ENCODE measurements around the gene BAG1.

The BAG1 gene

DNA sequence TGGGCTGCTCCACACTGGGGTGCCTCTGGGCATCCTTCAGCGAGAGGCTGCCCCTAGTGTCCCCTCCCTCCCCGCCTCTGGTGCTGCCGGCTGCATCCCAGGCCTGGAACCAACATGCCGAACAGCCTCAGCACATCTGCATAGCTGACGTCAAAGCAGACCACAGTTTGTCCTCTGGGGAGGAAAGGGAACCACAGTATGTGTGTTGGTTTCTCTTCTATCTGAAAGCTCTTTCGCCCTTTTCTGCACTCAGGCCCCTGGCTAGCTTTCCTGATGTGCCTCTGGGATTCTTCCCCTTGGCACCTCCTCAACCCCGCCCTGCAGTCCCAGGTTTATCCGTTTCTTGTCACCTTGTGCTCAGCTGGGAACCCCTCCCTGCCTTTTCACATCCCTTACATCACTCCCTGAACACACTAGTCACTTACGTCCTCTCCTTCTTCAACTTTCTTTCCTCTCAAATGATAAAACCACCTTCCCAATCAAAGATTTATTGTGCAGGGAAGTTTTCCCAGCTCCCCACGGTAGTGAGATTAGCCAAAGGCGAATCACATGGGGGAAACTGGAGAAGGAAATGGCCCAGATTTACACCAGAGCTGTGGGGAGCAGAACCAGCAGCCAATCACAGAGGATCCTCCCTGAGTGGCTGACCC, 61.8 kb downstream of the BAG1 start:
- H3K4me3 ChIP-seq (ENCODE audit: low read depth, low read length) = no peak overlapping the region
- DNase-seq (ENCODE audit: low read depth) = no peak
- TF ChIP-seq, protein P1, sequence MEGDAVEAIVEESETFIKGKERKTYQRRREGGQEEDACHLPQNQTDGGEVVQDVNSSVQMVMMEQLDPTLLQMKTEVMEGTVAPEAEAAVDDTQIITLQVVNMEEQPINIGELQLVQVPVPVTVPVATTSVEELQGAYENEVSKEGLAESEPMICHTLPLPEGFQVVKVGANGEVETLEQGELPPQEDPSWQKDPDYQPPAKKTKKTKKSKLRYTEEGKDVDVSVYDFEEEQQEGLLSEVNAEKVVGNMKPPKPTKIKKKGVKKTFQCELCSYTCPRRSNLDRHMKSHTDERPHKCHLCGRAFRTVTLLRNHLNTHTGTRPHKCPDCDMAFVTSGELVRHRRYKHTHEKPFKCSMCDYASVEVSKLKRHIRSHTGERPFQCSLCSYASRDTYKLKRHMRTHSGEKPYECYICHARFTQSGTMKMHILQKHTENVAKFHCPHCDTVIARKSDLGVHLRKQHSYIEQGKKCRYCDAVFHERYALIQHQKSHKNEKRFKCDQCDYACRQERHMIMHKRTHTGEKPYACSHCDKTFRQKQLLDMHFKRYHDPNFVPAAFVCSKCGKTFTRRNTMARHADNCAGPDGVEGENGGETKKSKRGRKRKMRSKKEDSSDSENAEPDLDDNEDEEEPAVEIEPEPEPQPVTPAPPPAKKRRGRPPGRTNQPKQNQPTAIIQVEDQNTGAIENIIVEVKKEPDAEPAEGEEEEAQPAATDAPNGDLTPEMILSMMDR (IDR thresholded peaks at IDR 0.05; ENCODE audit: control insufficient read depth, extremely low read depth, insufficient read depth) = no peak
